GM21423 (cell line): ENCODE measurements around the gene XPO4.

Experiments
- ATAC-seq: cut with Tn5 transposase; IDR thresholded peaks from one replicate; pipeline ENCODE4 v1.9.1; 2021; ENCODE audit warnings: mild to moderate bottlenecking, moderate library complexity; ENCODE audit not compliant: unreplicated experiment

The XPO4 gene

DNA sequence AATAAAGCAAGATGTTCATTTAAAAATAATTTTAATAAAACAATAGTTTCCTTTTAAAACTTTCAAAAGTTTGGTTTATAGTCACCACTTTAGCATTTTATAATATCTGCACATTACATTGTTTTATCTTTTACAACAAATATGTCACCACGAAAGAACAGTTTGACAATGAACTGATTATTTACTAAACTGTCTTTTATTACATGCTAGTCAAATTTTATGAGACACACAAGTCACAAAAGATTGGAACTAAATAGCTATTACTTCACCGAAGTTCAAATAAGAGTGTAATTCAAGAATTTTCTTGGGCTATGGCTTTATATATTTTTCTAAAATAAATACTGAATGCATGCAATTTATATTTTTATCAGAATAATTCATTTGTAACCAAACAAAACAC lies 71.3 kb downstream of the XPO4 start:
- ATAC-seq, result no peak

DNA sequence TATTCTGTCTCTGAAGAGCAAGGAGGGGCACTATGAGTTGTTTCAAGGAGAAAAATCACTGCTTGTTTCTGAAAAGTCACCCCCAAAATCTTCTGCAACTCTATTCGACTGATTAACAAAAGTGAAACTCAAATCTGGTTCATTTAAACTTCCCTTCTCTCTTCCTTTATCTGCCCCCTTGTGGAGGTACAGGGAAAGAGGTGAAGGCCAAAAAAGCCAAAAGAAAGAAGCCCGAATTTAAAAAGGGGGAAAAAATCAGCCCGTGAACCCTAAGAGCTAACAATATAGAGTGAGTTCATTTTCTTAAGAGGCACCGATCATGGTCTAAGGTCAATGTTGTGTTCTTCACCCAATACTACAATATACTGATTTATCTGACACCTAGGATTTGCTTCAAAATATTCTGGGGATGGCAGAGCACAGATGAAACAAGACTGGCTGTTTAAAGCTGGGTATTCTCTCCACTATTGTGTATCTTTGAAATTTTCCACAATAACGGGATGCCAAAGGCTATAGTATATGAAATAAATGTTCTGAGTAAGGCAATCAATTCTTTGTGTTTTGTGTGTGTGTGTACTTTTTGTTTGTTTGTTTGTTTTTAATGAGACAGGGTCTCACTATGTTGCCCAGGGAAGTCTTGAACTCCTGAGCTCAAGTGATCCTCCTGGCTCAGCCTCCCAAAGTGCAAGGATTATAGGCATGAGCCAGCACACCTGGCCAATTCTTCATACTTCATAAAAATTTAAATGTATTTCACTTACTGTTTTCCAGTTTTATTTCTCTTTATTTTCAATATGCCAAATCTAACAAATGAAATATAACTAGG lies 73.8 kb downstream of the XPO4 start:
- ATAC-seq, result no peak

- ATAC-seq, result no peak
Observed at GRCh38 chr13:20826843-20827560, 75.5 kb downstream of the XPO4 start.

DNA sequence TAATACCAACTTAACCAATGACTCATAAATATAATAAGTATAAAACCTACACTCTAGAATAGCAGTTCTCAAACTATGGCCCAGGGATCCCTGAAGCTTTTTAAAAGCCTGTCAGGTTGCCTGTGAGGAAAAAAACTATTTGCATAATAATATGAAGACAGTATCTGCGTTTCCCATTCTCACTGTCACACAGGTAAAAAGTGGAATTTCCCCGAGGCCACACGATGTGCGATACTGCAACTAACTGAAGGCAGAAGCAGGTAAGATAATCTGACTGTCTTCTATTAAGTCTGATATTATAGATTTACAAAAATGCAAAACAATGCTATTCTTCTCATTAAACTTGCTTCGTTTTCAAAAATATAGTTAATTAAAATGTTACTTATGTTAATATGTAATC lies 76.2 kb downstream of the XPO4 start:
- ATAC-seq, result no peak

DNA sequence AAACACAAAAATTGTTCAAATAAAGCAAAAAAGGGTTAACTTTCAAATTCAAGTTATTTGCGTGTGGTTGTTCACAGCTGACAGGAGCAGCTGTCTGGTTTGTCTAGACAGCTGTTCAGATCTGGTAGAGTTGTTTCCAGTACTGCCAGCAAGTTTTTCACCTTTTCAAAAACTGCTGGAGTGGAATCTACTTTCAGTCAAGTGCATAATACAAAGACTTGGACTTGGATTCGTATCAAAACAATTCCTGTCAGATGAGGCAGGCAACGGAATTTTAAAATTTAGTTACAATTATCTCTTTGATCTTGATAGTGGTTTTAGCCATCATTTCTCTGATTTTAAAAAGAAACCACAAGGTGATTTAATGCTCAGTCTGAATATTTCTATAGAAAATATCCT lies 77.1 kb downstream of the XPO4 start:
- ATAC-seq, result no peak

DNA sequence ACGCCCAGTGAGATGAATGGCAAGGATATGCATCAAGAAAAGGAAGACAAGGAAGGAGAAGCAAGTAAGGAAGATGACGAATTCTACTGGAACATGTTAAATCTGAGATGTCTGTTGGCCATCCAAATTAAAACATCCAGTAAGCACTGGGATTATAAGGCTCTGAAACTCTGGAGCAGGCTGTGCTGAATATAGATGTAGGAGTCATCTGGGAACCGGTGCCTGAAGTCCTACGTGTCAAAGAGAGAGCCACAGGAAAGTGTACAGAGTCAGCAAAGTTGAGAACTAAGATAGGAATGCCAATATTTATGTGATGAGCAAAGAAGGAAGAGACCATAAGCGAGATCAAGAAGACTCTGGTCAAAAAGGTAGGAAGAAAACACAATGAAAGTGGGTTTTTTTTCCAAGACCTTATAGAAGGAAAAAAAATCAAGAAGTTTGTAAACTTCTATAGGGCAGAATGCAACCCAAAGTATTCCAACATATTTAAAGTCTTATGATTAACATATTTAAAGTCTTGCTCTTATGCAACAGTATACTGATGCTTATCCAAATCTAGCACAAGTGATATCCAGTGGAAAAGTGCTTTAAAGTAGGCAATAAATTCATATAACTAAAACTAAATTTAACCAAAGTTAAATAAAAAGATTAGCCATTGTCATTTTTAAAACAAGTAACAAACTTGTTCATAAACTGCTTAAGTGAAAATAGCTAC lies 77.6 kb downstream of the XPO4 start:
- ATAC-seq, result no peak

- no peak for ATAC-seq
Observed at GRCh38 chr13:20823071-20823470, 79.5 kb downstream of the XPO4 start.

DNA sequence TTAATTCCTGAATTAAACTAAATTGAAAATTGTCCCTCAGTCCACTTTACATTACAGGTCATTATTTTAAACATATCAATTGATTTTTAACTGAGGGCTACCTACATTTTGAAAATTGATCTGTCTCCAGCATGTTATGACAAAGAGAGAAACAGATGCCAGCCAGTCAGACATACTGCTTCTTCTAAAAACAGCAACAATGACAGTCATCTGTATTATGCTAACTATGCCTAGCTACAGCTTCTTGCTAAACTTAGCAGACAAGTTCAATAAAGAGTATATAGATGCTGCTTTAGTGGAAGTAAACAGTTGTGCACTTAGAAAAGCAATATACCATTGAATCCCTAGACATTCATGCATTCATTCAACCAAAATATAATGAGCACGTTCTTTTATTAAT lies 80.1 kb downstream of the XPO4 start:
- ATAC-seq, result no peak

GRCh38 chr13:20819715-20820114 lies 82.8 kb downstream of the XPO4 start:
- ATAC-seq, result no peak

DNA sequence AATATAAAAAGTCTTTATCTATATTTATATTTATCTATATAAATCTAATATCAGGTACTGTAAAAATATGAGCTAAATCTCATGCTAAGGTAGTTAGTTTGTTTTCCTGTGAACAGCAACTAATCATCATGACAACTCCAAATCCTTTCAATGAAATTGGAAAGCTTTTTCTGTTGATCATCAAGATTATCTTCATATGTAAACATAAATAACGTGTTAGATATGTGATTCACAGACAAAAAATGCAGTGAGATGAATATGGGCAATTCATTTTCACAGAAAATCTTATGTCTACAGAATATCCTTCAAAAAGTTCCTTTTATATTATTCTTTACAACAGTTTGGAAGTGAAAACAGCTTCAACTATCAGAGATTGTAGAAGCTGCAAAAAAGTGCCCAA lies 87.1 kb downstream of the XPO4 start:
- no peak for ATAC-seq

- no peak for ATAC-seq
Observed at GRCh38 chr13:20814224-20814910, 88.2 kb downstream of the XPO4 start.

GRCh38 chr13:20812890-20813289 lies 89.7 kb downstream of the XPO4 start:
- ATAC-seq, result no peak

GRCh38 chr13:20810808-20811207 lies 91.7 kb downstream of the XPO4 start:
- no peak for ATAC-seq

DNA sequence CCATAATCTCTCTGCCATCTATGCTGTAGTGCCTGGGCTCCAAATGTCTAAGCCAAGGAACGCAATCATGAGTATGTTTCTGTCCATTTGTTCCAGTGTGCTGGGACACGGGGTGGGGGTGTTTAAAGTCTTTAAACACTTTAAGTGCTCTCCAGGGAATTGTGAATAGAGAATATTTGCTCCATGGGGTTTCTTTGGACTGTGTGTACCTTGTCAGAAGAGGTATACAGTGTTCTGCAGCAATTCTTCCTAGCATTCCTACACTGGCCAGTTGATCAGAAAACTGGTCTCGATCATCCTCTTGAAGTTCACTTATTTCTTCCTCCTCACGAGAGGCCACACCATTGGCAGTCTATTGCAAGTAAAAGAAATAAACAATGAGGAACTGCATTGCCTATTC lies 93.7 kb downstream of the XPO4 start:
- no peak for ATAC-seq

DNA sequence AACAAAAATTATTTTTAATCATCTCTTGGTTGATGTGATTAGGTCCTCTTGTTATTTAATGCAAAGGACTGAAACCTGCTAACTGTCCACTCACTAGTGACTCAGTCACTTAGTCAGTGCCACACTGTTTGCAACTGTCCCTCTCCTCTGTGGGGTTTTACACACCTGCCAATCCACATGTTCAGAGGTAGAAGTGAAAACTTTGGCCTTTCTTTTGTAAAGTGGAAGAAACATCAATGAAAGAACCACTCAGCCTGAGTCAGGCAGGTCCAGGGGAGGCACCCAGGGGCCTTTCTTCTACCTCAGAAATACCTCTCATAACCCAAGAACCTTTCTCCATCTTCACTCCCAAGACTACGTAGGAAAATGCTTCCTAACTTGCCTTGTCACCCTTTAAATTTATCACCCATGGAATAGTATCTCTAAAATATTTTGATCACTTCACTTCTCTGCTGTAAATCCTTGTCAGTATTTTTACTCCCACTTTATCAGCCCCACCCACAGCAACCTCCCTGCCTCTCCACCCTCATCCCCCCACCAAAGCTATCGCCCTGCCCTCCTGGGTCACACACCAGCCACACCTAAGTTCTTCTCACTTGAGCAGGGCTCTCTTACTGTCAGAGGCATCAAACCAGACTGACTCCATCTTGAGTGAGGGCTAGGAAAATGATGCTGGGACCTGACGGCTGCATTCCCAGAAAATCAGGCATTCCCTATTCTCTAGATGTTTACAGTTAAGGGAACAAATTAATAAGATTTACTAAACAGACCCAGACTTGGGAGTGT lies 99.2 kb downstream of the XPO4 start:
- ATAC-seq, result no peak

DNA sequence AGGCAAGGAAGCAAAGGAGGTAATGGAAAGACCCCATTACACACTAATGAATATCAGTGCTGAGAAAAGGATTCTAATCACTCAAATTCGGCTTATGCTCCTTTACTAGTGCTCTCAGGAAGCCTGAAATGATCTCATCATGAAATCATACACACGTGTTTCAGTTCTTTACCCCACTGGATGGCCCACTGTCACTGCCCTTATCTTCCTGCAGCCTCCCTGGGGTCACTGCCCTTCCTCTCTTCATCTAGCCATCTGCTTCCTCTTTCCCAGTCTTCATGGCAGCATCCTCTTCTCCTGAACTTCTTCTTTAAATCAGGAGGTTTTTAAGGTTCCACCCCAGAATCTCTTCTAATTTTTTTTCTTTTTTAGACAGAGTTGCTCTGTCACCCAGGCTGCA lies 100.8 kb downstream of the XPO4 start:
- no peak for ATAC-seq

GRCh38 chr13:20799726-20800416 lies 102.7 kb downstream of the XPO4 start:
- ATAC-seq, result no peak

DNA sequence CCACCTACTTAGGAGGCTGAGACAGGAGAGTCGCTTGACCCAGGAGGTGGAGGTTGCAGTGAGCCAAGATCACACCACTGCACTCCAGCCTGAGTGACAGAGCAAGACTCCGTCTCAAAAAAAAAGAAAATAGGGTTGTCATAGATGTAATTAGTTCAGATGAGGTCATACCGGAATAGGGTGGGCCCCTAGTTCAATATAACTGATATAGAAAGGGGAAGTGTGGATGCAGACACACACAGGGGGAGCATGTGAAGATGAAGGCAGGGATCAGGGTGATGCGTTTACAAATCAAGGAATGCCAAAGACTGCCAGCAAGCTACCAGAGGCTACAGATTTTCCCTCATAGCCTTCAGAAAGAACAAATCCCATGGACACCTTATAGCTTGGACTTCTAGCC lies 104.5 kb downstream of the XPO4 start:
- ATAC-seq, result no peak

DNA sequence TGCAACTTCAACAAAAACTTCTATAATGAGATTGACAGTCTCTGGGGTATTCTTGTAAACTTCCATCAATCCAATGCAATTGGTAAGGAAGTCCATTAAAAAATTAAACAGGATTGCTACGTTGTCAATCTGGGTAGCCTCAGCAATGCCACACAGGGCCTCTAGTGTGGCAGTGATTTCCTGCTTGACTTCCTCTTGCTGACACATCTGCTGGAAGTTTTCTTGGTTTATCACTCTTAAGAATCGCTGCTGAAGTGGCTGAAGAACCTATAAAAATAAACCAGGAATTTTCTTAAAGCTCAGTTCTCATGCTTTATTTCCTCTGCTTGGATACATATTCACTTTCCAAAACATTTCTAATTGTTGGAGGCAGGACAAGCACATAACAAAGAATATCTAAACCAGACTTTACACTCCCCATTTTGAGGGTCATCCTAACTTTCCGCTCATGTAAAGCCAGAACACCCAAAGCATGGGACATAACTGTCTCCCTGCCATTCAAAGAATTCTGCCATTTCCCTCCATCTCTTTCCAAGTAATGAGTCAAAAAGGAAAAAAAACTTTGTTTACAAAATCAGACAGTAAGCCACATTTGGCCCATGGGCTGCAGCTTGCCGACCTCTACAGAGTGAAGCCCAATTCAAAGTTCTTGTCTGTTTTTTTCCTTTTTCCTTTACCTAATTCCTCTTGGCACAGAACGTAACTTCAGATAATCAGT lies 105.6 kb downstream of the XPO4 start:
- no peak for ATAC-seq
